RPMI8226 (cell line): ENCODE measurements around the gene GPN2.

Experiments used
- DNase-seq: peaks from one replicate; pipeline ENCODE4 v3.0.0-alpha.2; 2015

Gene GPN2

DNA sequence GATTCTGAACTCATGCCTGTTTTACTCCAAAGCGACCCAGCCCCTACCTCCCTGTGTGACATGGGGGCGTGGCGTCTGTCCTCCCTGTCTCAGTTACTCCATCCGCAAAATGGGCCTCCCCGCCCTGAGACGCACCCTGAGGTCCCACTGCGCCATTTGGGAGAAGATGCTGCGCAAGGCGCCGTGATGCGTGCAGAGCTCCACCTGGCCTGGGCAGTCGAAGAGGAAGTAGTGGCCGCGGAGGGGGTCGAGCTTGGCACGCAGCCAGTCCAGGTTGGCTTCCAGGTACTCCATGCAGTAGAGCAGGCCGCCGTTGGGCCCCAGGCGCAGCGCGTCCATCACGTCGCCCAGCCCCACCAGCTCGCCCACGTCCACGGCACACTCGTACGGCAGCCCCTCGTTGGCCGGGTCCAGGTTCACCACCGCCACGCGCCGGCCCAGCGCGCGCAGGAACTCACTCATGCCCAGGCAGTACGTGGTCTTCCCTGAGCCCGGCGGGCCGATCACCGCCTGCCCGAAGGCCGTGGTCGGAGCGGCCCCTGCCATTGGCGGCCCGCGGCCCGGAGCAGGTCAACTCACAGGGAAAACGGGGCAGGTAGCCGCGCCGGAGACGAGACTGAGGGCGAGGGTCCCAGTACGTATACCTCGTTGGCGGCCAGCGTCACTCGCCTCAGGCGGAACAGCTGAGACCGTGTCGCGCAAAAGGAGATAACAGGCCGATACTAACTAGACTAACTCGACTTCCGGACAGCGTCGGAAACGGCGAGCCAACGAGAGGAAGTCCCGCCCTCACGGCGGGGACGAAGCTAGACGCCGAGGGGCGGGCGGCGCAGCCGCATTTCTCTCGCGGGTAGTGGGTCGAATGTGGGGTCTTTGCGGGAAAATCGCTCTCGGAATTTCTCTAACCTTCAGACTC is at the start of gene GPN2:
TSS of gene GPN2 (minus strand) at position 733 of the 916 bp plus-strand sequence. CDS start at position 546, 187 bp downstream.
- DNase-seq, result peak; percentile 91

DNA sequence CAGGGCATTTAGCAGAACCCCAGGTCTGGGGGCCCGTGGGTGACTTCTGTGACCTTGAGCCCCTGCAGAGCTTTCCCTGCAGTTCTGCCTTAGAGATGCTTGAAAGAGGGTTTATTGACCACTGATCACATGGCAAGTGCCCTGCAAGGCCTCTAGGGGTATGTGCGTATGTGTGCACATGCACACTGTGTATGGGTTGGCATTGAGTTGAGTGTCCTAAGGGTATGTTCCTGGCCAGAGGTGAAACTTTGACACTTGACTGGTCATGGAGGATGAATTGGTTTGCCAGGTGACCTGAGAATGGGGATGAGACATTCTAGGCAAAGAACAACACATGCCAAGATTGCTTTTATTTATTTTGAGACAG is 48.6 kb upstream of the GPN2 start:
- DNase-seq, result no peak

DNA sequence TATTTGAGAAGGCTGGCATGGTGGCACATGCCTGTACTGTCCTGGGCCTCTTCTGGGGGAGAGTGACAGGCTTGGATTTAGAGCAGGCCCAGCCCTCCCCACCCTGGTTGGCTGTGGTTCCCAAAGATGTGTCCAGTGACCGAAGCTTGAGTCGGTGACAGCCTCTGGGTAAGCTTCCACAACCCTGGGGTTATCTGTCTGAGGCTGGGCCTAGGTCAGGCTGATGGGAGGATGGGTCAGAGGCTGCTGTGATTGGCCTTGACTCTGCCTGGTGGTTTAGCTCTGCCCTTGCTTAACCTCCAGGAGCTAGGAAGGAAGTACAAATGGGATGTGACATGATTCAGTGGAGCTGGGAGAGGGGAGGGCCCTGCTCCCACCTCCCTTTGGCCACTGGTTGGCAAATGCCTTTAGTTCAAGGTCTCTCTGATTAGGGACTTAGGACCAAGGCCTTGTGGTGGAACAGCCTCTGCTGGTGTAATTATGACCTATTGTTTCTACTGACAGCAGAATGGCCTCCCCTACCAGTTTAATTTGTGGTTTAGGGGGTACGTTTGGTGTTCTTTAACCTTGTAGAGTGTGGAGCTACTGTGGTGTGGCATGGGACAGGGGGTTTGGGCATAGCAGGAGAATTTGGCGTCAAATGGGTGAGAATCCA is 48.0 kb upstream of the GPN2 start:
- DNase-seq, result no peak

- DNase-seq, result no peak
Measured at GRCh38 chr1:26936823-26937222, 46.7 kb upstream of the GPN2 start.

- DNase-seq, result peak; percentile 40
Measured at GRCh38 chr1:26932531-26932930, 42.4 kb upstream of the GPN2 start.

DNA sequence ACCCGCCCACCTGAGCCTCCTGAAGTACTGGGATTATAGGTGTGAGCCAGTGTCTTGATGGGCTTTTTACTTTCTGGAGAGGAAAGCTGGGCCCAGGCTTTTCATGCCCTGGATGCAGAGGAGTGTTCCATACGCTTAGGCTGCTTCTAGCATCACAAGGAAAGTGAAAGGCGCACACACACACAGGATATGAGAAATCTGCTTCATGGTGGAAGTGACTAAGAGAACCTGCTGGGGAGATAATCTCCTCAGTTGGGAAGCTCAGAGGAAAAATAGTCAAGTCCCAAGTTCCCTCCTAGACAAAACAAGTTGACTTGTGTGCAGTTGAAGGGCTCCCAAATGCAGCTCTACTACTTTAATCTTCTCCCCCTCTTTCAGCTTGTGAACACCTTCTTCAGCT is 33.6 kb upstream of the GPN2 start:
- no peak for DNase-seq

DNA sequence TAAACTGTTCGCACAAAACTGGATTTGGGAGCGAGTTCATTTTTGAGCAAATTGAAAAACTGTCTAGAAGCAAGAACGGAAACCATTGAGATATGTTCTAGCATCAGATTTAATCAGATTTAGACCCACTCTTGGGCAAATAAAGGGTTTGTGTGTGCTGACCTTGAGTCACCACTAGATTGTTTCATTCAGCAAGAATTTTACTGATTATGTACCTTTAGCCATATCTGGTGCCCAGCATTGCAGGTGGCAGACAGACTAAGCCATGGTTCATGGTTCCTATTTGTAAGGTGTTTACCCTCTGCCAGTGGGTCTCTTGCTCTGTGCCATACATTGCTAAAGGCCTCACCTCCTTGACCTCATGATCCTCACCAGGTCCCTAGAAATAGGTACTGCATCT is 32.8 kb upstream of the GPN2 start:
- no peak for DNase-seq

DNA sequence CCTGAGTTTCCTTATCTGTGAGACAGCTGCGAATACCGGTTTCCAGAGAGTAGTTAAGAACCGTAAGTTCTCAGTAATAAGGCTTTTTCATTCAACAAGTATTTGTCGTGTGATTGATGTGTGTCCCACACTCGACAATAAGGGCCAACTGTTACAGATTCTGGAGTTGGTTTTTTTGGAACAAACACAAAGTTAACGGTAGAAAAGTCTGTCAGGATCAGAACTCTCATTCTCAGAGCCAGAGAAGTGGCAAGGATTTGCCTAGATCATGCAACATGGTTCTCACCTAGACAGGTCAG is 32.3 kb upstream of the GPN2 start:
- no peak for DNase-seq

- peak; percentile 99 for DNase-seq
Measured at GRCh38 chr1:26921540-26922430, 31.7 kb upstream of the GPN2 start, which contains the start of gene NUDC. TSS of gene NUDC (plus strand) at chr1:26921743. CDS start at chr1:26921849, 106 bp downstream.

DNA sequence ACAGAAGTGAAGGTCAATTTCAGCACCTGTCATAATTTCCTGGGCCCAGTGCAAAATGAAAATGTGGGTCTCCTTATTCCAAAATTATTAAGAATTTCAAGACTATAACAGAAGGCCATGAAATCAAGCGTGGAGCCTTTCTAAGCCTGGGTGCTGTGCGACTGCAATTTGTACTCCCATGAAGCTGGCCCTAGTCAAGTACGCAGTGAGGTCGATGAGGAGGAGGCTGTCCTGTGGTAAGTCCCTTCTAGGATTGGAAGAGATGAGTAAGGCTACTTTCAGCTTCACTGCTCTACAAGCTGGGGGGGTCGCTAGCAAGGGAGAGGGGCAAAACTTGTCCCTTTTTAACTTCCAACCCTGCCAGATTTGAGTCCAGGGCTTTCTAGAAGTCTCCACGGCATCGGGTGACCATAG is 31.1 kb upstream of the GPN2 start:
- DNase-seq, result no peak

- DNase-seq, result peak; percentile 12
Measured at GRCh38 chr1:26915204-26915842, 25.2 kb upstream of the GPN2 start.

DNA sequence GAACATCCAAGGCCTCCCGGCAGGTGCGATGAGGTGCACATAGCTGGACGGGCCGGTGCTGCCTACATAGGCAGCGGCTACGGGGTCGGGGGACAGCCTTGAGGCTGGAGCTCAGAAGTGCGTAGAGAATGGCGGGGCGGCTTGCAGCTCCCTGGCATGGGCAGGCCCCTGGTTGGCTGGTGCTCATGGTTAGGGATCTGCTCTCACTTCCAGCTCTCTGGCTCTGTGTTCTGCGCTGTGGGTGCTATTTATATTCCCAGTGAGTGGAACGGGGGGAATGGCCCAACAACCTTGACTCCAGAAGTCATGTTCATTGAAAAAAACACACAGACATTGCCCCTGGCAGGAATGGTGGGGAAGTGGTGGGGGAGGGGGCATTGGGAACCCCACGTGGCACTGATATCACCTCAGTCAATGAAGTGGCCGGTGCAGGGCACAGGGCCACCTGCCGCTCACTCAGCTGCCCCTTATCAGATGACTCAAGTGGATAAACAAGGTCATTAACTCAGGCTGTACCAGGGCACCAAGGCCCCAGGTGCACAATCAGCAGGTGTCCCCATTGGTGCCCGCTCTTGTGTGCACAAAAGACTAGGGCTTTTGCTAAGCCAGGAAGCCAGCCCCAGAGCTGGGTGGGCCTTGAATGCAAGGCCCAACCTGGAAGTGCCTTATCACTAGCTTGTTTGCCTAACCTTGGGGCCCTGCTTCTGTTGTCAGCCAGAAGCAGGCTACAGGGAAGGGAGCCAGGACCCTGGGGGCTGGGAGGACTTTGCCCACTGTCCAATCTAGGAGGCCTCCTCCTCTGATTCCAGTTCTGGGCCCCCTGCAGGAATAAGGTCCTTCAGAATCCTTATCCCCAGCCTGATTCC is 23.9 kb upstream of the GPN2 start, which contains the start of gene NR0B2:
TSS of gene NR0B2 (minus strand) at position 222 of the 866 bp plus-strand sequence. CDS start at position 187, 35 bp downstream.
- peak; percentile 54 for DNase-seq

DNA sequence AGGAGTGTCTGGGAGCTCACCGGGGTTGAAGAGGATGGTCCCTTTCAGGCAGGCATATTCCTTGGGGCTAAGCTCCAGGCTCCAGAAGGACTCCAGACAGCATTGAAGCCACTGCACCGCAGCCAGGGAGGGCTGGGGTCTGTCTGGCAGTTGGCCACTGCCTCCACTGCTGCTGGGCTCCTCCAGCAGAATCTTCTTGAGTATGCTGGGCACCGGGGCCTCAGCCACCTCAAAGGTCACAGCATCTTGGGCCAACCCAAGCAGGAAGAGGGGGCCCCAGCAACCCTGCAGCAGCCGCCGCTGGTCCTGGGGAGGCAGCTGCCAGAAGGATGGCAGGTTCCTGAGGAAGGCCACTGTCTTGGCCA is 23.3 kb upstream of the GPN2 start:
- DNase-seq, result no peak

DNA sequence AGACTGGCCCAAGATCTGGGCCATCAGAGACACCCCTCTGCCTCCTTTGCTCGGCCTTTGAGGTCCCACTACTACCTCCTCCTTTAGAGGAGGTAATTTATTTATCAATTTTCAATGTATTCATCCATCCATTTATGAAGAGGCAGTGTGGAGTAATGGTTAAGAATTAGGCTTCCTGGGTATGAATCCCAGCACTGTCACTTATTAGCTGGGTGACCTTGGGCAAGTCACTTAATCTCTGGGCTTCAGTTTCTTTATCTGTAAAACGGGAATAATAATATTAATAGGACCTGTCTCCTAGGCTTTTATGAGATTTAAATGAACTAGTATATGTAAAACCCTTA is 22.0 kb upstream of the GPN2 start:
- DNase-seq, result no peak

DNA sequence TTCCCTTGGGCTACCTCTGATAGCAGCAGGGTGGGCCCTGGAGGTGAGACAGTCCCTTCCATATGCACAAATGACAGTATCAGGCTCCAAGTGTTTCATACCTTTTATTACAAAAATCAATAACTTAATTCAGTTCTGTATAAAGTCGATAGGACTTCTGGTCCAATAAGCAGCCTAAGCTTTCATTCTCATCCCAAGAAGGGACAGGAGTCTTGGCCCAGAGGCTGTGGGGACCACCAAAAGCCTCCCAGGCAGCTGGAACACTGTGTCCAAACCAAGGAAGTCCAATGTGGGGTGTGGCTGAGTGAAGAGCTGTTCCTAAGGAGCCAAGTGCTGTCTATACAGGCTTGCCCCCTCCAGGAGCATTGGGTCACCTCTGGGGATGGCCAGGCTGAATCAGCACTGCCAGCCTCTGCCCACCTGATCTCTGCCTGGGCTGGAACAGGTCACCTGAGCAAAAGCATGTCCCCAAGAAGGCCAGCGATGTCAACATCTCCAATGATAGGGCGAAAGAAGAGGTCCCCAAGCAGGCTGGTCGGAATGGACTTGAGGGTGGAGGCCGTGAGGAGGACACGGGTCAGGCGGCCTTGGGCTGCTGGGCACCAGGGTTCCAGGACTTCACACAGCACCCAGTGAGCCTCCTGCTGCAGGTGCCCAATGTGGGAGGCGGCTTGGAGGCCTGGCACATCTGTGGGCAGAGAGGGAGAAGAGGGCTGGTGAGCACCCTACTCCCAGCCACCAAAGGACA is 21.5 kb upstream of the GPN2 start:
- DNase-seq, result no peak

- no peak for DNase-seq
Measured at GRCh38 chr1:26910343-26911160, 20.5 kb upstream of the GPN2 start.

- no peak for DNase-seq
Measured at GRCh38 chr1:26909951-26910342, 19.9 kb upstream of the GPN2 start.

- DNase-seq, result no peak
Measured at GRCh38 chr1:26907071-26907917, 17.2 kb upstream of the GPN2 start.

DNA sequence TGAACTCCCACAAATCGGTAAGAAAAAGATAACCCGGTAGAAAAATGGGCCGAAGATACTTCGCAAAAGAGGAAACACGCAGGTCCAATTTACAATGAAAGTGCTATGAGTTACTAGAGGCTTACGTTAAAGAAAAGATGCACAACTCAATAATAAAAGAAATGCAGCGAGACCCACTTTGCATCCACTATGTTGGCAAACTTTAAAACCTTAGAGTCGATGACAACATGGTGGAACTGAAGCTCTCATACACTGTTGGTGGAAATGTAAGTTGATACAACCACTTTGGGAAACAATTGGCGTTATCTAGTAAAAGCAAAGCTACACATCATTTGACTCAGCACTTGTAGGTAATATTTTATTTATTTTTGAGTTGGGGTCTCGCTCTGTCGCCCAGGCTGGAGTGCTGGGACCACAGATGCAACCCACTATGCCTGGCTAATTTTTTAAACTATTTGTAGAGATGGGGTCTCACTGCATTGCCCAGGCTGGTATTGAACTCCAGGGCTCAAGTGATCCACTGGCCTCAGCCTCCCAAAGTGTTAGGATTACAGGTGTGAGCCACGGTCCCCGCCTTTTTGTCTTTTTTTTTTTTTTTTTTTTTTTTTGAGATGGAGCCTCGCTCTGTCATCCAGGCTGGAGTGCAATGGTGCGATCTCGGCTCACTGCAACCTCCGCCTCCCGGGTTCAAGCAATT is 10.9 kb upstream of the GPN2 start:
- no peak for DNase-seq
